H9 (cell line): ENCODE measurements around the gene VEGFC. TPM values are rescaled to one million over a fixed set of nuclear protein-coding genes. Genes with fewer than 3 reads are reported as not detected.

Experiments
- DNase-seq: peaks from one replicate; pipeline ENCODE4 v3.0.0-alpha.2; 2017
- H2AFZ ChIP-seq: one replicate; pipeline ENCODE4 v1.6.1; 2013; ENCODE audit warnings: mild to moderate bottlenecking, low read length, control low read depth, moderate library complexity
- H2AK5ac ChIP-seq: 2 replicates; pipeline ENCODE4 v1.6.1; 2013; ENCODE audit warnings: low read length, control low read depth, mixed read lengths; ENCODE audit not compliant: insufficient read length
- H2BK120ac ChIP-seq: one replicate; pipeline ENCODE4 v1.6.1; 2013; ENCODE audit warnings: low read depth, mild to moderate bottlenecking, low read length, control low read depth, inconsistent platforms; ENCODE audit not compliant: poor library complexity, severe bottlenecking
- H2BK12ac ChIP-seq: 2 replicates; pipeline ENCODE4 v1.6.1; 2013; ENCODE audit warnings: low read length, control low read depth, mixed read lengths, low read depth; ENCODE audit not compliant: insufficient read length
- H2BK15ac ChIP-seq: 2 replicates; pipeline ENCODE4 v1.6.1; 2013; ENCODE audit warnings: low read depth, low read length, control low read depth
- H2BK20ac ChIP-seq: one replicate; pipeline ENCODE4 v1.6.1; 2013; ENCODE audit warnings: low read depth, mild to moderate bottlenecking, low read length, control low read depth, inconsistent platforms; ENCODE audit not compliant: poor library complexity, severe bottlenecking
- H2BK5ac ChIP-seq: 2 replicates; pipeline ENCODE4 v1.6.1; 2013; ENCODE audit warnings: low read length, control low read depth, mixed read lengths; ENCODE audit not compliant: insufficient read length
- H3K14ac ChIP-seq: 2 replicates; pipeline ENCODE4 v1.6.1; 2013; ENCODE audit warnings: low read length, control low read depth; ENCODE audit not compliant: insufficient read depth
- H3K18ac ChIP-seq: 2 replicates; pipeline ENCODE4 v1.6.1; 2013; ENCODE audit warnings: low read depth, mild to moderate bottlenecking, mixed read lengths, low read length, control low read depth; ENCODE audit not compliant: insufficient read length
- H3K23ac ChIP-seq: 2 replicates; pipeline ENCODE4 v1.6.1; 2013; ENCODE audit warnings: low read length, control low read depth, mixed read lengths, low read depth; ENCODE audit not compliant: insufficient read length
- H3K23me2 ChIP-seq: 2 replicates; pipeline ENCODE4 v1.6.1; 2013; ENCODE audit warnings: low read depth, mild to moderate bottlenecking, mixed read lengths, low read length, control low read depth; ENCODE audit not compliant: insufficient read length, poor library complexity, severe bottlenecking
- H3K27ac ChIP-seq: 2 replicates; pipeline ENCODE4 v1.5.1; 2013; ENCODE audit warnings: low read length, control low read depth, mixed read lengths, low read depth; ENCODE audit not compliant: insufficient read length
- H3K27me3 ChIP-seq: 2 replicates; pipeline ENCODE4 v1.6.1; 2013; ENCODE audit warnings: low read length, control low read depth, inconsistent platforms; ENCODE audit not compliant: insufficient read depth
- H3K4ac ChIP-seq: 2 replicates; pipeline ENCODE4 v1.6.1; 2013; ENCODE audit warnings: low read depth, mild to moderate bottlenecking, control low read depth, inconsistent platforms, low read length, moderate library complexity
- H3K4me1 ChIP-seq: 2 replicates; pipeline ENCODE4 v1.6.1; 2013; ENCODE audit warnings: low read length, control low read depth, inconsistent platforms; ENCODE audit not compliant: insufficient read depth
- H3K4me2 ChIP-seq: 2 replicates; pipeline ENCODE4 v1.6.1; 2013; ENCODE audit warnings: low read length, control low read depth, mixed read lengths; ENCODE audit not compliant: insufficient read length, insufficient read depth
- H3K56ac ChIP-seq: 2 replicates; pipeline ENCODE4 v1.6.1; 2013; ENCODE audit warnings: low read depth, mild to moderate bottlenecking, mixed read lengths, low read length, control low read depth; ENCODE audit not compliant: insufficient read length
- H3K79me1 ChIP-seq: 2 replicates; pipeline ENCODE4 v1.6.1; 2013; ENCODE audit warnings: low read depth, mild to moderate bottlenecking, moderate library complexity, low read length, control low read depth, inconsistent platforms; ENCODE audit not compliant: insufficient read depth, poor library complexity, severe bottlenecking
- H3K79me2 ChIP-seq: 2 replicates; pipeline ENCODE4 v1.6.1; 2013; ENCODE audit warnings: low read length, control low read depth, inconsistent platforms; ENCODE audit not compliant: insufficient read depth
- H3K9ac ChIP-seq: 2 replicates; pipeline ENCODE4 v1.6.1; 2013; ENCODE audit warnings: low read length, control low read depth, mixed read lengths; ENCODE audit not compliant: insufficient read length; ENCODE audit errors: extremely low read depth
- H3K9me3 ChIP-seq: one replicate; pipeline ENCODE4 v1.6.1; 2013; ENCODE audit warnings: low read depth, low read length, inconsistent platforms; ENCODE audit not compliant: control insufficient read depth
- H3T11ph ChIP-seq: one replicate; pipeline ENCODE4 v1.6.1; 2013; ENCODE audit warnings: mild to moderate bottlenecking, low read length, control low read depth, inconsistent platforms
- H4K20me1 ChIP-seq: one replicate; pipeline ENCODE4 v1.6.1; 2013; ENCODE audit not compliant: control insufficient read depth, insufficient read length, insufficient read depth
- H4K5ac ChIP-seq: 2 replicates; pipeline ENCODE4 v1.6.1; 2013; ENCODE audit warnings: low read depth, mild to moderate bottlenecking, mixed read lengths, low read length, control low read depth; ENCODE audit not compliant: insufficient read length
- H4K8ac ChIP-seq: replicated peaks from 2 replicates; pipeline ENCODE4 v1.6.1; 2013; ENCODE audit warnings: low read length, control low read depth, mixed read lengths, low read depth; ENCODE audit not compliant: insufficient read length
- H4K91ac ChIP-seq: 2 replicates; pipeline ENCODE4 v1.6.1; 2013; ENCODE audit warnings: low read depth, mild to moderate bottlenecking, moderate library complexity, mixed read lengths, low read length, control low read depth; ENCODE audit not compliant: insufficient read length
- H3K27ac Mint-ChIP-seq, 3 experiments: 2 replicates in 2 of 3; 3 replicates in 1 of 3; pipeline ENCODE4 v1.8.0; 2020 to 2021; ENCODE audit warnings: mixed read lengths in 3 of 3, mild to moderate bottlenecking in 1 of 3, moderate library complexity in 1 of 3
- H3K27me3 Mint-ChIP-seq: 2 replicates; pipeline ENCODE4 v1.8.0; 2021; ENCODE audit warnings: low read depth, mild to moderate bottlenecking, moderate library complexity, mixed read lengths
- H3K36me3 Mint-ChIP-seq, 3 experiments: 2 replicates in 2 of 3; 3 replicates in 1 of 3; pipeline ENCODE4 v1.8.0; 2020 to 2021; ENCODE audit warnings: low read depth in 3 of 3, mixed read lengths in 3 of 3; ENCODE audit not compliant: insufficient read depth in 1 of 3
- H3K4me1 Mint-ChIP-seq, 2 experiments: 2 replicates each; pipeline ENCODE4 v1.8.0; 2020; ENCODE audit warnings: mixed read lengths in 2 of 2
- H3K4me3 Mint-ChIP-seq, 2 experiments: 2 replicates in 1 of 2; 3 replicates in 1 of 2; pipeline ENCODE4 v1.8.0; 2020 to 2021; ENCODE audit warnings: mild to moderate bottlenecking in 2 of 2, mixed read lengths in 2 of 2, moderate library complexity in 1 of 2
- H3K9me3 Mint-ChIP-seq, 2 experiments: 2 replicates in 1 of 2; 3 replicates in 1 of 2; pipeline ENCODE4 v1.8.0; 2020; ENCODE audit warnings: mild to moderate bottlenecking in 2 of 2, mixed read lengths in 2 of 2, moderate library complexity in 1 of 2
- CTCF ChIP-seq: fragments of 200-600 bp; sonication (generic); conservative IDR thresholded peaks from 3 replicates; pipeline ENCODE4 v1.8.0; 2021; ENCODE audit warnings: antibody characterized with exemption, mild to moderate bottlenecking
- WGBS: extraction: QIAGEN DNeasy Blood & Tissue Kit; methylation state at CpG from one replicate; pipeline ENCODE4 v1.1.7; 2013; ENCODE audit warnings: missing lambda C conversion rate, low lambda C conversion rate, mixed read lengths; ENCODE audit not compliant: insufficient read length; ENCODE audit errors: extremely low coverage; 5-methylcytosine and 5-hydroxymethylcytosine counted together
- total RNA-seq: library from RNA; stranded (reverse); gene quantifications from 2 replicates; pipeline ENCODE4 v1.2.1, GENCODE V29; 2021

Gene VEGFC
- total RNA-seq, 1 experiment from 2014 or later: 0.46 TPM

GRCh38 chr4:176680668-176681180 lies 112.0 kb downstream of the VEGFC start:
- Mint-ChIP-seq H3K4me1 (no peaks in the 10 kb centered on the region; a peak in 1 of 4 replicates), H3K9me3 (peaks cover 0 to 3% of the 10 kb centered on the region in 2 experiments; a peak in 1 of 5 replicates), H3K4me3 (no peak overlapping the region), H3K36me3 (peaks cover 0 to 5% (median 0%) of the 10 kb centered on the region in 3 experiments; a peak in 2 of 7 replicates), H3K27ac (no peak overlapping the region), H3K27me3 (no peaks in the 10 kb centered on the region)
- no peaks in the 10 kb centered on the region for H3K79me2 ChIP-seq
- H4K20me1 ChIP-seq: no peaks in the 10 kb centered on the region
- no peaks in the 10 kb centered on the region for H3K23me2 ChIP-seq
- no peak overlapping the region for H3K27ac ChIP-seq
- H3K23ac ChIP-seq: no peak overlapping the region
- H2AK5ac ChIP-seq: no peak overlapping the region
- no peak overlapping the region for H3K4me2 ChIP-seq
- H3K56ac ChIP-seq: no peak overlapping the region
- no peak overlapping the region for H4K5ac ChIP-seq
- H3K9me3 ChIP-seq: no peaks in the 10 kb centered on the region
- H3K18ac ChIP-seq: no peak overlapping the region
- no peak overlapping the region for H2BK20ac ChIP-seq
- no peak overlapping the region for H2BK120ac ChIP-seq
- no peak overlapping the region for H2BK12ac ChIP-seq
- no peaks in the 10 kb centered on the region for H3K79me1 ChIP-seq
- no CpG with 5 or more reads among the region's 4 CpGs for WGBS
- H2BK5ac ChIP-seq: no peak overlapping the region
- no peak overlapping the region for H2BK15ac ChIP-seq
- no peak overlapping the region for H2AFZ ChIP-seq
- H3K27me3 ChIP-seq: no peaks in the 10 kb centered on the region
- DNase-seq: no peak
- no peak overlapping the region for H4K8ac ChIP-seq
- H3T11ph ChIP-seq: no peak overlapping the region
- no peak overlapping the region for H4K91ac ChIP-seq
- no peak for TF ChIP-seq CTCF
- H3K4ac ChIP-seq: no peak overlapping the region
- H3K9ac ChIP-seq: no peak overlapping the region
- H3K14ac ChIP-seq: no peak overlapping the region
- H3K4me1 ChIP-seq: no peaks in the 10 kb centered on the region
